MG63 (cell line): ENCODE results near the gene GADD45GIP1. TPM values are rescaled to one million over a fixed set of nuclear protein-coding genes. Genes with fewer than 3 reads are reported as not detected.

ENCODE experiments used
- DNase-seq: peaks from one replicate; pipeline ENCODE4 v3.0.0-alpha.2; 2020
- H3K27me3 ChIP-seq: fragments of 250-450 bp; sonication (Bioruptor Pico); 2 replicates; pipeline ENCODE4 v1.5.1; 2020; ENCODE audit warnings: mild to moderate bottlenecking, moderate library complexity
- H3K36me3 ChIP-seq: fragments of 250-450 bp; sonication (Bioruptor Pico); 2 replicates; pipeline ENCODE4 v1.5.1; 2020; ENCODE audit warnings: mild to moderate bottlenecking, moderate library complexity
- H3K4me3 ChIP-seq: fragments of 250-450 bp; sonication (Bioruptor Pico); 2 replicates; pipeline ENCODE4 v1.5.1; 2020; ENCODE audit warnings: mild to moderate bottlenecking, moderate library complexity
- H3K9me3 ChIP-seq: fragments of 250-450 bp; sonication (Bioruptor Pico); 2 replicates; pipeline ENCODE4 v1.5.1; 2020; ENCODE audit warnings: mild to moderate bottlenecking, moderate library complexity
- total RNA-seq: library from RNA; depleted of rRNA; stranded (reverse); fragments of >200 nt; shearing (Covaris generic); gene quantifications from 2 replicates; pipeline ENCODE4 v1.2.3, GENCODE V29; 2014; ENCODE audit warnings: low replicate concordance; rRNA removed

The GADD45GIP1 gene
- total RNA-seq, 1 experiment from 2014 or later, result 225 TPM

DNA sequence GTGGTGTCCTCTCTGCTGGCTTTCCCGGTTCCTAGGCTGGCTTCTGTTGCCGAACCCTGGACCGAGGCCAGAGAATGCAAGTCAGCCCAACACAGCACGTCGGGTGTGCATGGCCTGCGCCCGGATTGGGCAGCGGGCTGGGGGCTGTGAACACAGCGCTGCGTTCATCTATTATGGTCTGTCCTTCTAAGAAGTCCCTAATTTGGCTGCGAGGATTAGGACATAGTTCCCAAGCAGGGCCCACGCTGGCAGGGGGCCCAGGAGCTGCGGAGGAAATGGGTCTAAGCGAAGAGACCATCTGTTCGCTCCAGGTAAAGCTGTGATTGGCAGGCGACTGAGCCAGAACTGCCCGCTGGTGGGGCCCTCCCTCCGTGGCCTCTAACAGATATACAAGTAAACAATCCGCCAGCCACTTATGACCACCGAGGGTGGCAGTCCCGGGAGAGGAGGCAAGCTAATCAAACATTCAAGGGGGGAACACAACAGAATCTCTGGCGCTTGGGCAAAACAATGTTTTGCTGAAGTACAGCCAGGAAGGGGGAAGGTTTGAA lies 43.9 kb downstream of the GADD45GIP1 start:
- H3K4me3 ChIP-seq, result no peak overlapping the region
- no peak for DNase-seq

DNA sequence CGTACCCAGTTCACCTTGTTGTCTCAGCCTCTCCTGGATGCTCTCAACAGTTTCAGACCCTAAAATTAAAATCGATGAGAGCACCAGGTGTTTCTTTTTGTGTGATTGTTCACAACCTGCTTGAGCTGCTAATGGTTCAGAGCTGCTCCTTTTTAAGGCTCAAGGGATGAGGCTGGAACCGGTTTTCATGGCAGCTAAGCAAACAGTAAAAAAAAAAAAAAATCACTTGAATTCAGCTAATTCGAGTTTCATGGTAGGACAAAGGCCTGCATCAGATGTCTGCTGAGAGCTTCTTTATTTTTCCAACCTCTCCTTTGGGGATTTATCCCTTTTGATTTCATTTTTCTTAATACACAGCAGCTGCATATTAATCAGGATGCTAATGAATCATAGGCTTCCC lies 44.5 kb downstream of the GADD45GIP1 start:
- DNase-seq, result no peak
- Histone ChIP-seq H3K36me3 (no peaks in the 10 kb centered on the region), H3K9me3 (no peaks in the 10 kb centered on the region), H3K27me3 (0 out of 2 replicates have a peak, but pooled peaks cover 3% of the 10 kb centered on the region), H3K4me3 (no peak overlapping the region)

More for the DNA sequence above, 43.9 kb downstream of the GADD45GIP1 start:
- 0 out of 2 replicates have a peak, but pooled peaks cover 3% of the 10 kb centered on the region for H3K27me3 ChIP-seq
- H3K36me3 ChIP-seq, result no peaks in the 10 kb centered on the region
- no peaks in the 10 kb centered on the region for H3K9me3 ChIP-seq

DNA sequence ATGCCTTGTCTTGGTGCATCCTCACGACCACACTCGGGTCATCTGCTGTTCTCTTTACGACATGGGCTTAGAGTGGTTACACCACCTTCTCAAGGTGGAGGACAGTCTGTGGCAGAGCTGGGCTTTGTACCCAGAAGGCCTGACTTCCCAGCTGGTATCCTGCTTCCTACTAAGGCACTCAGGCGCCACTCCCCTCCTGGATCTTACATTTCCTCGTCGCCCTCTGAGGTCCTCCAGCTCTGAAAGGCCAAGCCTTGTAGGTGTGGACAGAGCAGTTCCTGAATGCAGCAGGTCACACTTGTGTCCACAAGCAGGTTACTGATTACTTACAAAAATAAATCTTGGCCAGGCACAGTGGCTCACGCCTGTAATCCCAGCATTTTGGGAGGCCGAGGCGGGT lies 49.9 kb downstream of the GADD45GIP1 start:
- no peaks in the 10 kb centered on the region; the same call in 1 of the 2 replicates for H3K36me3 ChIP-seq
- no peaks in the 10 kb centered on the region for H3K27me3 ChIP-seq
- H3K4me3 ChIP-seq, result no peak overlapping the region
- DNase-seq, result no peak
- H3K9me3 ChIP-seq, result no peaks in the 10 kb centered on the region

Other genes with a start within 250 kb of the GADD45GIP1 start
- gene TNPO2, start 233.3 kb downstream of the GADD45GIP1 start, total RNA-seq, result 83.5 and 84.5 TPM in 2 replicates
- gene TRIR, start 222.5 kb downstream of the GADD45GIP1 start, total RNA-seq, result 816 and 999 TPM in 2 replicates
- 273 and 316 TPM in 2 replicates for gene GET3, start 219.7 kb downstream of the GADD45GIP1 start, total RNA-seq
- gene BEST2, start 205.4 kb downstream of the GADD45GIP1 start, total RNA-seq, result 0.30 TPM in 1 of 2 replicates, not detected in the other
- gene HOOK2, start 181.7 kb downstream of the GADD45GIP1 start, total RNA-seq, result 23.1 and 48.2 TPM in 2 replicates
- 82.5 and 125 TPM in 2 replicates for gene JUNB, start 165.7 kb downstream of the GADD45GIP1 start, total RNA-seq
- 279 and 325 TPM in 2 replicates for gene PRDX2, start 155.4 kb downstream of the GADD45GIP1 start, total RNA-seq
- 0.99 TPM in 1 of 2 replicates, not detected in the other for gene THSD8, start 155.2 kb downstream of the GADD45GIP1 start, total RNA-seq
- 153 and 219 TPM in 2 replicates for gene RNASEH2A, start 150.6 kb downstream of the GADD45GIP1 start, total RNA-seq
- 0.95 TPM in 1 of 2 replicates, not detected in the other for gene RTBDN, start 122.6 kb downstream of the GADD45GIP1 start, total RNA-seq
- gene MAST1, start 118.7 kb downstream of the GADD45GIP1 start, total RNA-seq, result 3.4 and 9.8 TPM in 2 replicates
- gene DNASE2, start 75.8 kb downstream of the GADD45GIP1 start, total RNA-seq, result 23.1 and 38.1 TPM in 2 replicates
- gene KLF1, start 70.0 kb downstream of the GADD45GIP1 start, total RNA-seq, result not detected in 2 replicates
- gene GCDH, start 66.1 kb downstream of the GADD45GIP1 start, total RNA-seq, result 44.1 and 86.8 TPM in 2 replicates
- 1.7 and 2.4 TPM in 2 replicates for gene SYCE2, start 37.9 kb downstream of the GADD45GIP1 start, total RNA-seq
- gene FARSA, start 23.5 kb downstream of the GADD45GIP1 start, total RNA-seq, result 184 and 410 TPM in 2 replicates
- 1,902 and 1,921 TPM in 2 replicates for gene CALR, start 18.6 kb downstream of the GADD45GIP1 start, total RNA-seq
- 211 and 354 TPM in 2 replicates for gene RAD23A, start 11.4 kb downstream of the GADD45GIP1 start, total RNA-seq
- 0.33 and 1.2 TPM in 2 replicates for gene DAND5, start 12.4 kb upstream of the GADD45GIP1 start, total RNA-seq
- 53.9 and 78.0 TPM in 2 replicates for gene NFIX, start 38.3 kb upstream of the GADD45GIP1 start, total RNA-seq
- gene LYL1, start 145.6 kb upstream of the GADD45GIP1 start, total RNA-seq, result not detected in 2 replicates
- 127 and 172 TPM in 2 replicates for gene TRMT1, start 159.5 kb upstream of the GADD45GIP1 start, total RNA-seq
- 44.6 and 96.4 TPM in 2 replicates for gene NACC1, start 161.0 kb upstream of the GADD45GIP1 start, total RNA-seq
- 281 and 371 TPM in 2 replicates for gene STX10, start 193.2 kb upstream of the GADD45GIP1 start, total RNA-seq
- gene IER2, start 193.2 kb upstream of the GADD45GIP1 start, total RNA-seq, result 39.0 and 80.1 TPM in 2 replicates